H9 (cell line): ENCODE results near the gene POLR2H. TPM values are rescaled to one million over a fixed set of nuclear protein-coding genes. Genes with fewer than 3 reads are reported as not detected.

Experiments
- DNase-seq: peaks from one replicate; pipeline ENCODE4 v3.0.0-alpha.2; 2017
- H2AFZ ChIP-seq: one replicate; pipeline ENCODE4 v1.6.1; 2013; ENCODE audit warnings: mild to moderate bottlenecking, low read length, control low read depth, moderate library complexity
- H2AK5ac ChIP-seq: 2 replicates; pipeline ENCODE4 v1.6.1; 2013; ENCODE audit warnings: low read length, control low read depth, mixed read lengths; ENCODE audit not compliant: insufficient read length
- H2BK120ac ChIP-seq: one replicate; pipeline ENCODE4 v1.6.1; 2013; ENCODE audit warnings: low read depth, mild to moderate bottlenecking, low read length, control low read depth, inconsistent platforms; ENCODE audit not compliant: poor library complexity, severe bottlenecking
- H2BK12ac ChIP-seq: 2 replicates; pipeline ENCODE4 v1.6.1; 2013; ENCODE audit warnings: low read length, control low read depth, mixed read lengths, low read depth; ENCODE audit not compliant: insufficient read length
- H2BK15ac ChIP-seq: 2 replicates; pipeline ENCODE4 v1.6.1; 2013; ENCODE audit warnings: low read depth, low read length, control low read depth
- H2BK20ac ChIP-seq: one replicate; pipeline ENCODE4 v1.6.1; 2013; ENCODE audit warnings: low read depth, mild to moderate bottlenecking, low read length, control low read depth, inconsistent platforms; ENCODE audit not compliant: poor library complexity, severe bottlenecking
- H2BK5ac ChIP-seq: 2 replicates; pipeline ENCODE4 v1.6.1; 2013; ENCODE audit warnings: low read length, control low read depth, mixed read lengths; ENCODE audit not compliant: insufficient read length
- H3K14ac ChIP-seq: 2 replicates; pipeline ENCODE4 v1.6.1; 2013; ENCODE audit warnings: low read length, control low read depth; ENCODE audit not compliant: insufficient read depth
- H3K18ac ChIP-seq: 2 replicates; pipeline ENCODE4 v1.6.1; 2013; ENCODE audit warnings: low read depth, mild to moderate bottlenecking, mixed read lengths, low read length, control low read depth; ENCODE audit not compliant: insufficient read length
- H3K23ac ChIP-seq: 2 replicates; pipeline ENCODE4 v1.6.1; 2013; ENCODE audit warnings: low read length, control low read depth, mixed read lengths, low read depth; ENCODE audit not compliant: insufficient read length
- H3K23me2 ChIP-seq: 2 replicates; pipeline ENCODE4 v1.6.1; 2013; ENCODE audit warnings: low read depth, mild to moderate bottlenecking, mixed read lengths, low read length, control low read depth; ENCODE audit not compliant: insufficient read length, poor library complexity, severe bottlenecking
- H3K27ac ChIP-seq: 2 replicates; pipeline ENCODE4 v1.5.1; 2013; ENCODE audit warnings: low read length, control low read depth, mixed read lengths, low read depth; ENCODE audit not compliant: insufficient read length
- H3K27me3 ChIP-seq: 2 replicates; pipeline ENCODE4 v1.6.1; 2013; ENCODE audit warnings: low read length, control low read depth, inconsistent platforms; ENCODE audit not compliant: insufficient read depth
- H3K4ac ChIP-seq: 2 replicates; pipeline ENCODE4 v1.6.1; 2013; ENCODE audit warnings: low read depth, mild to moderate bottlenecking, control low read depth, inconsistent platforms, low read length, moderate library complexity
- H3K4me1 ChIP-seq: 2 replicates; pipeline ENCODE4 v1.6.1; 2013; ENCODE audit warnings: low read length, control low read depth, inconsistent platforms; ENCODE audit not compliant: insufficient read depth
- H3K4me2 ChIP-seq: 2 replicates; pipeline ENCODE4 v1.6.1; 2013; ENCODE audit warnings: low read length, control low read depth, mixed read lengths; ENCODE audit not compliant: insufficient read length, insufficient read depth
- H3K56ac ChIP-seq: 2 replicates; pipeline ENCODE4 v1.6.1; 2013; ENCODE audit warnings: low read depth, mild to moderate bottlenecking, mixed read lengths, low read length, control low read depth; ENCODE audit not compliant: insufficient read length
- H3K79me1 ChIP-seq: 2 replicates; pipeline ENCODE4 v1.6.1; 2013; ENCODE audit warnings: low read depth, mild to moderate bottlenecking, moderate library complexity, low read length, control low read depth, inconsistent platforms; ENCODE audit not compliant: insufficient read depth, poor library complexity, severe bottlenecking
- H3K79me2 ChIP-seq: 2 replicates; pipeline ENCODE4 v1.6.1; 2013; ENCODE audit warnings: low read length, control low read depth, inconsistent platforms; ENCODE audit not compliant: insufficient read depth
- H3K9ac ChIP-seq: 2 replicates; pipeline ENCODE4 v1.6.1; 2013; ENCODE audit warnings: low read length, control low read depth, mixed read lengths; ENCODE audit not compliant: insufficient read length; ENCODE audit errors: extremely low read depth
- H3K9me3 ChIP-seq: one replicate; pipeline ENCODE4 v1.6.1; 2013; ENCODE audit warnings: low read depth, low read length, inconsistent platforms; ENCODE audit not compliant: control insufficient read depth
- H3T11ph ChIP-seq: one replicate; pipeline ENCODE4 v1.6.1; 2013; ENCODE audit warnings: mild to moderate bottlenecking, low read length, control low read depth, inconsistent platforms
- H4K20me1 ChIP-seq: one replicate; pipeline ENCODE4 v1.6.1; 2013; ENCODE audit not compliant: control insufficient read depth, insufficient read length, insufficient read depth
- H4K5ac ChIP-seq: 2 replicates; pipeline ENCODE4 v1.6.1; 2013; ENCODE audit warnings: low read depth, mild to moderate bottlenecking, mixed read lengths, low read length, control low read depth; ENCODE audit not compliant: insufficient read length
- H4K8ac ChIP-seq: replicated peaks from 2 replicates; pipeline ENCODE4 v1.6.1; 2013; ENCODE audit warnings: low read length, control low read depth, mixed read lengths, low read depth; ENCODE audit not compliant: insufficient read length
- H4K91ac ChIP-seq: 2 replicates; pipeline ENCODE4 v1.6.1; 2013; ENCODE audit warnings: low read depth, mild to moderate bottlenecking, moderate library complexity, mixed read lengths, low read length, control low read depth; ENCODE audit not compliant: insufficient read length
- H3K27ac Mint-ChIP-seq, 3 experiments: 2 replicates in 2 of 3; 3 replicates in 1 of 3; pipeline ENCODE4 v1.8.0; 2020 to 2021; ENCODE audit warnings: mixed read lengths in 3 of 3, mild to moderate bottlenecking in 1 of 3, moderate library complexity in 1 of 3
- H3K27me3 Mint-ChIP-seq: 2 replicates; pipeline ENCODE4 v1.8.0; 2021; ENCODE audit warnings: low read depth, mild to moderate bottlenecking, moderate library complexity, mixed read lengths
- H3K36me3 Mint-ChIP-seq, 3 experiments: 2 replicates in 2 of 3; 3 replicates in 1 of 3; pipeline ENCODE4 v1.8.0; 2020 to 2021; ENCODE audit warnings: low read depth in 3 of 3, mixed read lengths in 3 of 3; ENCODE audit not compliant: insufficient read depth in 1 of 3
- H3K4me1 Mint-ChIP-seq, 2 experiments: 2 replicates each; pipeline ENCODE4 v1.8.0; 2020; ENCODE audit warnings: mixed read lengths in 2 of 2
- H3K4me3 Mint-ChIP-seq, 2 experiments: 2 replicates in 1 of 2; 3 replicates in 1 of 2; pipeline ENCODE4 v1.8.0; 2020 to 2021; ENCODE audit warnings: mild to moderate bottlenecking in 2 of 2, mixed read lengths in 2 of 2, moderate library complexity in 1 of 2
- H3K9me3 Mint-ChIP-seq, 2 experiments: 2 replicates in 1 of 2; 3 replicates in 1 of 2; pipeline ENCODE4 v1.8.0; 2020; ENCODE audit warnings: mild to moderate bottlenecking in 2 of 2, mixed read lengths in 2 of 2, moderate library complexity in 1 of 2
- CTCF ChIP-seq: fragments of 200-600 bp; sonication (generic); conservative IDR thresholded peaks from 3 replicates; pipeline ENCODE4 v1.8.0; 2021; ENCODE audit warnings: antibody characterized with exemption, mild to moderate bottlenecking
- WGBS: extraction: QIAGEN DNeasy Blood & Tissue Kit; methylation state at CpG from one replicate; pipeline ENCODE4 v1.1.7; 2013; ENCODE audit warnings: missing lambda C conversion rate, low lambda C conversion rate, mixed read lengths; ENCODE audit not compliant: insufficient read length; ENCODE audit errors: extremely low coverage; 5-methylcytosine and 5-hydroxymethylcytosine counted together
- total RNA-seq: library from RNA; stranded (reverse); gene quantifications from 2 replicates; pipeline ENCODE4 v1.2.1, GENCODE V29; 2021

POLR2H gene
- total RNA-seq, 1 experiment from 2014 or later: 115 TPM

GRCh38 chr3:184314363-184314699 lies 47.2 kb upstream of the POLR2H start, which contains the start of gene EIF4G1:
Gene EIF4G1, plus strand, starts transcription at chr3:184314606. Its CDS starts 1,191 bp downstream, at chr3:184315797.
- Histone ChIP-seq H4K5ac (no peak within 1 kb of the TSS), H2BK12ac (no peak within 1 kb of the TSS), H3T11ph (no peak within 1 kb of the TSS), H4K20me1 (no peaks in the 10 kb centered on the region), H3K79me1 (peaks cover 2% of the 10 kb centered on the region), H2AFZ (no peak within 1 kb of the TSS), H3K18ac (peak within 1 kb of the TSS; percentile 24), H2BK15ac (no peak within 1 kb of the TSS), H2BK5ac (no peak within 1 kb of the TSS), H3K4me2 (peak within 1 kb of the TSS; percentile 97), H2BK120ac (peak within 1 kb of the TSS; percentile 51), H4K8ac (no peak within 1 kb of the TSS), H2BK20ac (no peak within 1 kb of the TSS), H2AK5ac (no peak within 1 kb of the TSS), H3K56ac (no peak within 1 kb of the TSS), H3K4ac (no peak within 1 kb of the TSS), H3K4me1 (peaks cover 8% of the 10 kb centered on the region; the same call in 1 of the 2 replicates), H3K9ac (peak within 1 kb of the TSS; percentile 85), H3K14ac (peak within 1 kb of the TSS; percentile 68), H3K79me2 (peaks cover 42% of the 10 kb centered on the region), H3K27me3 (no peaks in the 10 kb centered on the region), H3K27ac (no peak within 1 kb of the TSS), H3K9me3 (no peaks in the 10 kb centered on the region), H3K23me2 (peaks cover 10% of the 10 kb centered on the region), H3K23ac (no peak within 1 kb of the TSS), H4K91ac (no peak within 1 kb of the TSS)
- no CpG with 5 or more reads among the region's 40 CpGs for WGBS
- H3K4me1 Mint-ChIP-seq: peaks cover 23 to 24% of the 10 kb centered on the region in 2 experiments
- peak within 1 kb of the TSS; percentile 87 to 93 for H3K4me3 Mint-ChIP-seq
- DNase-seq: peak; percentile 94
- peak within 1 kb of the TSS; percentile 89 to 96 (median 95) for H3K27ac Mint-ChIP-seq
- no peak for TF ChIP-seq CTCF
- no peaks in the 10 kb centered on the region for H3K27me3 Mint-ChIP-seq
- peaks cover 24 to 44% (median 29%) of the 10 kb centered on the region in 3 experiments; a peak in 6 of 7 replicates for H3K36me3 Mint-ChIP-seq
- H3K9me3 Mint-ChIP-seq: no peaks in the 10 kb centered on the region
